Measurements from ENCODE around the gene STK25. TPM values are rescaled to one million over a fixed set of nuclear protein-coding genes. Genes with fewer than 3 reads are reported as not detected.

STK25 gene
- total and polyA plus RNA-seq, 2 donors (not counting 3 experiments of a cell fraction or from before 2014, with no cell fraction given): 286 to 715 TPM

DNA sequence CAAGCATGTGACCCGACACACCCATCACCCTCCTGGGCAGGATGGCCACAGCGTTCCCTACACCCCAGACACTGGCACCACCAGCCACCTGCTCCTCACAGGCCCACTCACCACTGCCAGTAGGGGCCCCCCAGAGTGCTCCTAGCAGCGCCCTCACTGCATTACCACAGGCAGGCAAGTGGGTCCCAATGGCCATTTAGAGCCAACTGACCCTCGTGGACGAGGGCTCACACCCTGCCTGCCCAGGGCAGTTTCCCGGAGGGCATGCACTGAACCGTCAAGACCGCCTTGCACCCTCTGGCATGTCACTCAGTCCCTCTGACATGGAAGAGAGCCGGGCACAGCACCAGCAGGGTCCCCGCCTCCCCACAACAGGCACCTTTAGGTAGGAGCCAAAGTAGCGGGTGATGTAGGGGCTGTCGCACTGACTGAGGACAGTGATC lies 7.3 kb downstream of the STK25 start:
- no peak for DNase-seq (ENCODE audit: low read depth, low spot score)
- intact Hi-C loops (cut with micrococcal nuclease): loop anchor here (10.0 kb wide), 1 partner anchor 374 kb away; no protein-coding TSS in a partner anchor
- Histone ChIP-seq H3K9me1 (replicated peaks; ENCODE audit: control insufficient read depth, extremely low read depth, insufficient read depth, low read length) (no peaks in the 10 kb centered on the region), H3K36me3 (ENCODE audit: control insufficient read depth in 2 of 2, extremely low read depth in 1 of 2, insufficient read depth in 2 of 2, low read length in 2 of 2) (peaks cover 0 to 53% of the 10 kb centered on the region in 2 experiments), H3K27me3 (ENCODE audit: control insufficient read depth in 2 of 2, insufficient read depth in 2 of 2, low read length in 2 of 2) (no peaks in the 10 kb centered on the region), H2AFZ (ENCODE audit: low read depth, low read length) (no peak overlapping the region), H3K9me3 (replicated peaks; ENCODE audit: control insufficient read depth, insufficient read depth, low read length) (no peaks in the 10 kb centered on the region), H3K27ac (ENCODE audit: insufficient read depth, low read depth, low read length) (no peak overlapping the region), H3K4me3 (replicated peaks in 1 of 3; ENCODE audit: insufficient read depth in 1 of 3, low read depth in 1 of 3, low read length in 3 of 3) (no peak overlapping the region), H4K20me1 (replicated peaks; ENCODE audit: control insufficient read depth, extremely low read depth, insufficient read depth, low read length) (no peaks in the 10 kb centered on the region), H3K9ac (replicated peaks; ENCODE audit: extremely low read depth, insufficient read depth, low read length) (no peak overlapping the region), H3K4me1 (ENCODE audit: control insufficient read depth, extremely low read depth, insufficient read depth, low read length) (peaks cover 4% of the 10 kb centered on the region), H3K79me2 (ENCODE audit: control insufficient read depth, insufficient read depth, low read length) (peaks cover 42% of the 10 kb centered on the region), H3K4me2 (ENCODE audit: insufficient read depth, low read length) (no peak overlapping the region)
- CTCF ChIA-PET: no interaction called here
- BruUV-seq (replicated peaks): no TSS peak
- dilution Hi-C loops (cut with MboI; ENCODE audit: extremely low pct_ligation_motif_present, low sequenced_read_pairs): no loop called here
- POLR2A ChIA-PET: no interaction called here
- TF ChIP-seq CTCF (IDR thresholded peaks at IDR 0.05; ENCODE audit: extremely low read depth in 1 of 2, insufficient read depth in 1 of 2, low read depth in 1 of 2, low read length in 2 of 2): no peak
- no peak for TF ChIP-seq POLR2A (IDR thresholded peaks at IDR 0.05; ENCODE audit: low read depth, low read length)
- TF ChIP-seq FOS (IDR thresholded peaks at IDR 0.05; ENCODE audit: borderline replicate concordance, insufficient read depth, low read length): no peak
- TF ChIP-seq MYC (IDR thresholded peaks at IDR 0.05; ENCODE audit: low read depth, low read length): no peak
- TF ChIP-seq EZH2 (IDR thresholded peaks at IDR 0.05; ENCODE audit: borderline replicate concordance, low read depth, low read length, severe bottlenecking): no peak
- TF ChIP-seq POLR2AphosphoS5 (IDR thresholded peaks at IDR 0.05; ENCODE audit: insufficient read depth, low read depth, low read length): no peak
- no peak for TF ChIP-seq MAX (IDR thresholded peaks at IDR 0.05; ENCODE audit: insufficient read depth, insufficient read length)
- TF ChIP-seq GATA2 (IDR thresholded peaks at IDR 0.05; ENCODE audit: insufficient read depth, insufficient read length, low read depth, low read length): no peak
- TF ChIP-seq JUN (IDR thresholded peaks at IDR 0.05; ENCODE audit: borderline replicate concordance, insufficient read depth, insufficient read length, low read depth): no peak
- no peak for FAIRE-seq
